Stomach (tissue), 9 donors: ENCODE results near the gene FAM114A1. TPM values are rescaled to one million over a fixed set of nuclear protein-coding genes. Genes with fewer than 3 reads are reported as not detected.

ENCODE experiments used
- DNase-seq, 2 donors: peaks; one replicate each; pipeline versions ENCODE4 v3.0.0 to v3.0.0-alpha.2; 2013 to 2019
- H3K27ac ChIP-seq, 5 donors: fragments of 200-600 bp in 4 of 5; sonication (generic) in 4 of 5; one replicate each; pipeline ENCODE4 v1.5.1; 2013 to 2019; ENCODE audit warnings: mild to moderate bottlenecking in 1 of 5, moderate library complexity in 1 of 5
- H3K27me3 ChIP-seq, 3 donors: fragments of 200-600 bp; sonication (generic); one replicate each; pipeline ENCODE4 v1.5.1; 2017 to 2019; ENCODE audit warnings: mixed run types in 1 of 3
- H3K36me3 ChIP-seq, 4 donors: fragments of 200-600 bp; sonication (generic); 1 replicate in 3 of 4; 2 replicates in 1 of 4; pipeline ENCODE4 v1.5.1; 2016 to 2019
- H3K4me1 ChIP-seq, 4 donors: fragments of 200-600 bp; sonication (generic); one replicate each; pipeline ENCODE4 v1.5.1; 2016 to 2019
- H3K4me3 ChIP-seq, 4 donors: fragments of 200-600 bp; sonication (generic) in 3 of 4; one replicate each; pipeline ENCODE4 v1.5.1; 2016 to 2019; ENCODE audit warnings: mild to moderate bottlenecking in 1 of 4
- H3K9me3 ChIP-seq, 4 donors: fragments of 200-600 bp; sonication (generic); one replicate each; pipeline ENCODE4 v1.5.1; 2016 to 2019
- CTCF ChIP-seq, 7 experiments: fragments of 450-650 bp in 4 of 7; fragments of 200-600 bp in 3 of 7; sonication (generic) in 3 of 7; IDR thresholded peaks; one replicate each; pipeline ENCODE4 v1.5.1; 2016 to 2019; ENCODE audit warnings: antibody characterized with exemption in 7 of 7, control low read depth in 2 of 7, mild to moderate bottlenecking in 1 of 7
- EP300 ChIP-seq: sonication (generic); formaldehyde crosslinking; IDR thresholded peaks from one replicate; pipeline ENCODE4 v1.6.1; 2017; ENCODE audit warnings: antibody characterized with exemption
- POLR2A ChIP-seq, 4 donors: fragments of 450-650 bp; IDR thresholded peaks; one replicate each; pipeline ENCODE4 v1.6.1; 2016; ENCODE audit warnings: antibody characterized with exemption in 4 of 4, control low read depth in 2 of 4, mild to moderate bottlenecking in 1 of 4, moderate library complexity in 1 of 4
- POLR2AphosphoS5 ChIP-seq, 3 donors: sonication (generic); formaldehyde crosslinking; IDR thresholded peaks; one replicate each; pipeline ENCODE4 v1.6.1; 2016; ENCODE audit warnings: antibody characterized with exemption in 3 of 3
- WGBS, 5 donors: extraction: QIAGEN DNeasy Blood & Tissue Kit in 3 of 5; methylation state at CpG; one replicate each; pipeline versions ENCODE4 v1.1.5 to v1.1.7; 2013 to 2018; 5-methylcytosine and 5-hydroxymethylcytosine counted together
- intact Hi-C: fragments of 100-400 bp; cut with DNase I; formaldehyde crosslinking; loops from one replicate; pipeline ENCODE4 v1.15.1; 2023; ENCODE audit warnings: low total_unique reads
- polyA plus RNA-seq, 3 donors: library from polyadenylated mRNA; stranded (reverse); fragments of 200-250 nt; gene quantifications; one replicate each; pipeline ENCODE4 v1.2.3, GENCODE V29; 2013
- total RNA-seq, 5 donors: library from RNA; depleted of rRNA; stranded (reverse); fragments of >200 nt; gene quantifications; one replicate each; pipeline versions ENCODE4 v1.1.0 to v1.2.3, GENCODE V29; 2014 to 2016
- donor health status: healthy with polysubstance abuse.
- donor health status: Bipolar disorder and iron deficiency.
- donor health status: healthy.

Gene FAM114A1
- total and polyA plus RNA-seq, 8 donors, result 10.4 to 149 (median 47.9) TPM

- Histone ChIP-seq H3K9me3 (no peaks in the 10 kb centered on the region), H3K27ac (no peak overlapping the region), H3K4me1 (peaks cover 0 to 4% (median 0%) of the 10 kb centered on the region in 4 donors), H3K27me3 (no peaks in the 10 kb centered on the region), H3K4me3 (no peak overlapping the region), H3K36me3 (no peaks in the 10 kb centered on the region)
- WGBS, 5 donors, result 84 to 91% (median 86%) methylated on average over 11 of the region's 11 CpGs
- no peak for DNase-seq
- TF ChIP-seq EP300 (no peak), POLR2A (IDR thresholded peaks at IDR 0.05) (no peak), CTCF (IDR thresholded peaks at IDR 0.05) (no peak), POLR2AphosphoS5 (IDR thresholded peaks at IDR 0.05) (no peak)
- intact Hi-C loops, result no loop called here
Measured at GRCh38 chr4:38964942-38965775, 97.6 kb downstream of the FAM114A1 start.

GRCh38 chr4:38965866-38966265, 98.3 kb downstream of the FAM114A1 start:
- Histone ChIP-seq H3K4me3 (no peak overlapping the region), H3K4me1 (peaks cover 0 to 4% (median 0%) of the 10 kb centered on the region in 4 donors), H3K27ac (no peak overlapping the region), H3K36me3 (no peaks in the 10 kb centered on the region), H3K27me3 (no peaks in the 10 kb centered on the region), H3K9me3 (no peaks in the 10 kb centered on the region)
- no peak for DNase-seq
- TF ChIP-seq POLR2A (IDR thresholded peaks at IDR 0.05) (no peak), EP300 (no peak), CTCF (IDR thresholded peaks at IDR 0.05) (no peak), POLR2AphosphoS5 (IDR thresholded peaks at IDR 0.05) (no peak)
- 76 to 89% (median 81%) methylated on average over 3 of the region's 3 CpGs for WGBS, 5 donors
- intact Hi-C loops, result no loop called here

GRCh38 chr4:38967260-38968095, 99.9 kb downstream of the FAM114A1 start:
- Histone ChIP-seq H3K27me3 (no peaks in the 10 kb centered on the region), H3K9me3 (no peaks in the 10 kb centered on the region), H3K4me3 (no peak overlapping the region), H3K36me3 (no peaks in the 10 kb centered on the region), H3K4me1 (peaks cover 0 to 4% (median 0%) of the 10 kb centered on the region in 4 donors), H3K27ac (peak overlapping the region in 4 of 5 donors; percentile 23 to 45 (median 40))
- 74 to 86% (median 81%) methylated on average over 7 of the region's 7 CpGs for WGBS, 5 donors
- intact Hi-C loops, result no loop called here
- TF ChIP-seq POLR2AphosphoS5 (IDR thresholded peaks at IDR 0.05) (peak; percentile 31 to 60 (median 32)), EP300 (no peak), CTCF (IDR thresholded peaks at IDR 0.05) (no peak)
- peak in 1 of 2 donors; percentile 73 for DNase-seq

GRCh38 chr4:38968668-38969067, 101.1 kb downstream of the FAM114A1 start:
- intact Hi-C loops, result no loop called here
- TF ChIP-seq POLR2AphosphoS5 (IDR thresholded peaks at IDR 0.05) (no peak), CTCF (IDR thresholded peaks at IDR 0.05) (no peak)
- Histone ChIP-seq H3K9me3 (no peaks in the 10 kb centered on the region), H3K27ac (no peak overlapping the region), H3K4me1 (peaks cover 0 to 4% (median 0%) of the 10 kb centered on the region in 4 donors), H3K27me3 (no peaks in the 10 kb centered on the region), H3K36me3 (no peaks in the 10 kb centered on the region), H3K4me3 (no peak overlapping the region)
- no peak for DNase-seq
- WGBS, 5 donors, result 92 to 95% (median 94%) methylated on average over 5 of the region's 5 CpGs
